Measurements from ENCODE around the gene THSD7B. TPM values are rescaled to one million over a fixed set of nuclear protein-coding genes. Genes with fewer than 3 reads are reported as not detected.

Gene THSD7B
- total and polyA plus RNA-seq, 10 of the 15 experiments (the other 5 are each of a cell fraction or from before 2014, with no cell fraction given) = 0.03 to 0.56 (median 0.28) TPM

DNA sequence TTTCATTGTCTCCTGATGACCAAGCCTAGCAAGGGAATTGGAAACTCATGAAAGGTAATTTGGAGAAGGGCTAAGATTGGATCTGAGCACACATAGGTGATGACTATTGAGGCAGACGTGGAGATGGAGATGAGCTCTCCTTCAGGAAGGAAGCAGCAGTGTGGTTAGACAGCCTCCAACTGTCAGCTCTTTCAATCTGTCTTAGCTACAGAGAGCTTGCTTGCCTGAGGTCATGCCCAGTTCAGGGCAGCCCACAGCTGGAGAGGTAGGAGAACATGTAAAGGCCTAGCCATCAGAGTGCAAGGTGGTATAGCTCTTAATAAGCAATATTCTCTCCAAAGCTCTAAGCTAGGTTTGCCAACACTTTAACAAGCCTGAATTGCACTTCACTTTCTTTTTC, 79.2 kb downstream of the THSD7B start (continued):
- TF ChIP-seq HSF1 (IDR thresholded peaks at IDR 0.05; ENCODE audit: low read depth, low read length) = no peak
- no peak for TF ChIP-seq CBX5 (IDR thresholded peaks at IDR 0.05; ENCODE audit: low read depth)

GRCh38 chr2:136858656-136859055, 93.3 kb downstream of the THSD7B start:
- ChIA-PET POLR2A (no interaction called here), RAD21 (ENCODE audit: unreplicated experiment) (no interaction called here), CTCF (no interaction called here), SMC1A (ENCODE audit: uncharacterized antibody, unreplicated experiment) (no interaction called here)
- Histone ChIP-seq H3K79me2 (ENCODE audit: control insufficient read depth, insufficient read depth, low read length) (no peaks in the 10 kb centered on the region), H3K27me3 (replicated peaks in 1 of 2; ENCODE audit: control insufficient read depth in 2 of 2, insufficient read depth in 2 of 2, low read length in 1 of 2) (no peaks in the 10 kb centered on the region), H3K9me3 (replicated peaks; ENCODE audit: control insufficient read depth, insufficient read depth, low read length) (no peaks in the 10 kb centered on the region), H2AFZ (ENCODE audit: control insufficient read depth, low read depth, low read length) (no peak overlapping the region), H3K4me2 (ENCODE audit: control insufficient read depth, insufficient read depth) (no peak overlapping the region), H3K27ac (ENCODE audit: control insufficient read depth, insufficient read depth) (no peak overlapping the region), H3K4me1 (ENCODE audit: control insufficient read depth, insufficient read depth, low read length) (no peaks in the 10 kb centered on the region), H3K9ac (ENCODE audit: control insufficient read depth, insufficient read depth, low read length) (no peak overlapping the region), H3K4me3 (no peak overlapping the region), H3K36me3 (ENCODE audit: control insufficient read depth in 2 of 2, insufficient read depth in 2 of 2, low read length in 1 of 2) (no peaks in the 10 kb centered on the region), H4K20me1 (ENCODE audit: control insufficient read depth, insufficient read depth) (no peaks in the 10 kb centered on the region)
- ATAC-seq (no peak), FAIRE-seq (no peak), DNase-seq (ENCODE audit: low read depth, low spot score) (no peak)
- BruUV-seq (replicated peaks) = no TSS peak
- 30% methylated on average over 7 of the region's 7 CpGs for WGBS (ENCODE audit: insufficient coverage, insufficient replicate concordance, low lambda C conversion rate, missing lambda C conversion rate)
- in situ Hi-C loops (cut with MboI) = no loop called here
- intact Hi-C loops (cut with micrococcal nuclease; ENCODE audit: unreplicated experiment) = no loop called here
- TF ChIP-seq, protein P1, sequence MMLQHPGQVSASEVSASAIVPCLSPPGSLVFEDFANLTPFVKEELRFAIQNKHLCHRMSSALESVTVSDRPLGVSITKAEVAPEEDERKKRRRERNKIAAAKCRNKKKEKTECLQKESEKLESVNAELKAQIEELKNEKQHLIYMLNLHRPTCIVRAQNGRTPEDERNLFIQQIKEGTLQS (IDR thresholded peaks at IDR 0.05; ENCODE audit: borderline replicate concordance, extremely low read depth, low read depth, low read length) = no peak
- TF ChIP-seq KAT2A (conservative IDR thresholded peaks at IDR 0.05; ENCODE audit: control insufficient read depth, low read depth, low read length) (no peak), SMAD5 (IDR thresholded peaks at IDR 0.05; ENCODE audit: low read depth) (no peak), CBX3 (IDR thresholded peaks at IDR 0.05; ENCODE audit: borderline replicate concordance, low read depth) (no peak), HSF1 (IDR thresholded peaks at IDR 0.05; ENCODE audit: low read depth, low read length) (no peak)
- TF ChIP-seq, protein P2, sequence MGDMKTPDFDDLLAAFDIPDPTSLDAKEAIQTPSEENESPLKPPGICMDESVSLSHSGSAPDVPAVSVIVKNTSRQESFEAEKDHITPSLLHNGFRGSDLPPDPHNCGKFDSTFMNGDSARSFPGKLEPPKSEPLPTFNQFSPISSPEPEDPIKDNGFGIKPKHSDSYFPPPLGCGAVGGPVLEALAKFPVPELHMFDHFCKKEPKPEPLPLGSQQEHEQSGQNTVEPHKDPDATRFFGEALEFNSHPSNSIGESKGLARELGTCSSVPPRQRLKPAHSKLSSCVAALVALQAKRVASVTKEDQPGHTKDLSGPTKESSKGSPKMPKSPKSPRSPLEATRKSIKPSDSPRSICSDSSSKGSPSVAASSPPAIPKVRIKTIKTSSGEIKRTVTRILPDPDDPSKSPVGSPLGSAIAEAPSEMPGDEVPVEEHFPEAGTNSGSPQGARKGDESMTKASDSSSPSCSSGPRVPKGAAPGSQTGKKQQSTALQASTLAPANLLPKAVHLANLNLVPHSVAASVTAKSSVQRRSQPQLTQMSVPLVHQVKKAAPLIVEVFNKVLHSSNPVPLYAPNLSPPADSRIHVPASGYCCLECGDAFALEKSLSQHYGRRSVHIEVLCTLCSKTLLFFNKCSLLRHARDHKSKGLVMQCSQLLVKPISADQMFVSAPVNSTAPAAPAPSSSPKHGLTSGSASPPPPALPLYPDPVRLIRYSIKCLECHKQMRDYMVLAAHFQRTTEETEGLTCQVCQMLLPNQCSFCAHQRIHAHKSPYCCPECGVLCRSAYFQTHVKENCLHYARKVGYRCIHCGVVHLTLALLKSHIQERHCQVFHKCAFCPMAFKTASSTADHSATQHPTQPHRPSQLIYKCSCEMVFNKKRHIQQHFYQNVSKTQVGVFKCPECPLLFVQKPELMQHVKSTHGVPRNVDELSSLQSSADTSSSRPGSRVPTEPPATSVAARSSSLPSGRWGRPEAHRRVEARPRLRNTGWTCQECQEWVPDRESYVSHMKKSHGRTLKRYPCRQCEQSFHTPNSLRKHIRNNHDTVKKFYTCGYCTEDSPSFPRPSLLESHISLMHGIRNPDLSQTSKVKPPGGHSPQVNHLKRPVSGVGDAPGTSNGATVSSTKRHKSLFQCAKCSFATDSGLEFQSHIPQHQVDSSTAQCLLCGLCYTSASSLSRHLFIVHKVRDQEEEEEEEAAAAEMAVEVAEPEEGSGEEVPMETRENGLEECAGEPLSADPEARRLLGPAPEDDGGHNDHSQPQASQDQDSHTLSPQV (IDR thresholded peaks at IDR 0.05) = no peak
- TF ChIP-seq, protein P3, sequence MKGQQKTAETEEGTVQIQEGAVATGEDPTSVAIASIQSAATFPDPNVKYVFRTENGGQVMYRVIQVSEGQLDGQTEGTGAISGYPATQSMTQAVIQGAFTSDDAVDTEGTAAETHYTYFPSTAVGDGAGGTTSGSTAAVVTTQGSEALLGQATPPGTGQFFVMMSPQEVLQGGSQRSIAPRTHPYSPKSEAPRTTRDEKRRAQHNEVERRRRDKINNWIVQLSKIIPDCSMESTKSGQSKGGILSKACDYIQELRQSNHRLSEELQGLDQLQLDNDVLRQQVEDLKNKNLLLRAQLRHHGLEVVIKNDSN (IDR thresholded peaks at IDR 0.05; ENCODE audit: borderline replicate concordance, extremely low read length, insufficient read depth, low read depth, low read length) = no peak
